HFF-Myc (cell line): ENCODE results near the gene RNF144A.

Source experiments
- DNase-seq: peaks from one replicate; pipeline ENCODE4 v3.0.0-alpha.2; 2011; ENCODE audit warnings: low read depth; ENCODE audit errors: extremely low read depth
- H3K4me3 ChIP-seq: replicated peaks from 2 replicates; pipeline ENCODE4 v1.5.1; 2011; ENCODE audit warnings: low read depth, mild to moderate bottlenecking, control low read depth, low read length
- CTCF ChIP-seq: IDR thresholded peaks from 2 replicates; pipeline ENCODE4 v1.5.1; 2012; ENCODE audit warnings: mild to moderate bottlenecking, low read depth, low read length, control low read depth; ENCODE audit errors: missing control alignments

RNF144A gene

GRCh38 chr2:7063789-7064188, 146.6 kb downstream of the RNF144A start:
- DNase-seq: no peak
- H3K4me3 ChIP-seq: no peak overlapping the region
- TF ChIP-seq CTCF: no peak

GRCh38 chr2:7068457-7068856, 151.2 kb downstream of the RNF144A start:
- no peak for DNase-seq
- no peak overlapping the region for H3K4me3 ChIP-seq
- TF ChIP-seq CTCF: no peak

GRCh38 chr2:7070483-7070882, 153.3 kb downstream of the RNF144A start:
- H3K4me3 ChIP-seq: no peak overlapping the region
- no peak for DNase-seq
- TF ChIP-seq CTCF: no peak

- TF ChIP-seq CTCF: no peak
- no peak for DNase-seq
- no peak overlapping the region for H3K4me3 ChIP-seq
Observed at GRCh38 chr2:7071154-7071553, 153.9 kb downstream of the RNF144A start.

GRCh38 chr2:7071916-7072556, 154.8 kb downstream of the RNF144A start:
- no peak for DNase-seq
- H3K4me3 ChIP-seq: no peak overlapping the region
- TF ChIP-seq CTCF: no peak

- TF ChIP-seq CTCF: no peak
- no peak overlapping the region for H3K4me3 ChIP-seq
- no peak for DNase-seq
Observed at GRCh38 chr2:7073901-7074300, 156.7 kb downstream of the RNF144A start.

- TF ChIP-seq CTCF: no peak
- no peak overlapping the region for H3K4me3 ChIP-seq
- DNase-seq: no peak
Observed at GRCh38 chr2:7075834-7076233, 158.6 kb downstream of the RNF144A start.
